Left ventricle myocardium inferior (tissue), 1 donor: Measurements from ENCODE around the gene TAF10. TPM values are rescaled to one million over a fixed set of nuclear protein-coding genes. Genes with fewer than 3 reads are reported as not detected.
A peak's percentile ranks its signal among the peaks of the same experiment; 100 is the strongest.

Source experiments
- DNase-seq: peaks from one replicate; pipeline ENCODE4 v3.0.0-alpha.2; 2020
- H3K27ac ChIP-seq: fragments of 200-600 bp; replicated peaks from 2 replicates; pipeline ENCODE4 v1.8.0; 2021
- H3K27me3 ChIP-seq: fragments of 200-600 bp; 2 replicates; pipeline ENCODE4 v1.8.0; 2021; ENCODE audit warnings: low read depth
- H3K36me3 ChIP-seq: fragments of 200-600 bp; 2 replicates; pipeline ENCODE4 v1.8.0; 2021
- H3K4me1 ChIP-seq: fragments of 200-600 bp; 2 replicates; pipeline ENCODE4 v1.8.0; 2021
- H3K4me3 ChIP-seq: fragments of 200-600 bp; 2 replicates; pipeline ENCODE4 v1.8.0; 2021; ENCODE audit warnings: mild to moderate bottlenecking, moderate library complexity
- H3K9me3 ChIP-seq: fragments of 200-600 bp; replicated peaks from 2 replicates; pipeline ENCODE4 v1.8.0; 2021
- CTCF ChIP-seq: fragments of 200-600 bp; IDR thresholded peaks from 2 replicates; pipeline ENCODE4 v1.8.0; 2021; ENCODE audit warnings: antibody characterized with exemption, mild to moderate bottlenecking, borderline replicate concordance
- intact Hi-C: fragments of 100-400 bp; cut with micrococcal nuclease; formaldehyde crosslinking; loops from one replicate; pipeline ENCODE4 v1.11.0; 2022
- total RNA-seq: library from RNA; stranded (reverse); fragmentation: NEBNext Ultra II Directional; extraction: Animal tissue kit (Norgen Biotek cat#: 25700); gene quantifications from one replicate; pipeline ENCODE4 v1.2.1, GENCODE V29; 2021
- donor health status: DM: no; HTN: yes; CAD: no; lungs with severe emphysema.

Gene TAF10
- total RNA-seq, 1 donor from 2014 or later = 106 TPM

DNA sequence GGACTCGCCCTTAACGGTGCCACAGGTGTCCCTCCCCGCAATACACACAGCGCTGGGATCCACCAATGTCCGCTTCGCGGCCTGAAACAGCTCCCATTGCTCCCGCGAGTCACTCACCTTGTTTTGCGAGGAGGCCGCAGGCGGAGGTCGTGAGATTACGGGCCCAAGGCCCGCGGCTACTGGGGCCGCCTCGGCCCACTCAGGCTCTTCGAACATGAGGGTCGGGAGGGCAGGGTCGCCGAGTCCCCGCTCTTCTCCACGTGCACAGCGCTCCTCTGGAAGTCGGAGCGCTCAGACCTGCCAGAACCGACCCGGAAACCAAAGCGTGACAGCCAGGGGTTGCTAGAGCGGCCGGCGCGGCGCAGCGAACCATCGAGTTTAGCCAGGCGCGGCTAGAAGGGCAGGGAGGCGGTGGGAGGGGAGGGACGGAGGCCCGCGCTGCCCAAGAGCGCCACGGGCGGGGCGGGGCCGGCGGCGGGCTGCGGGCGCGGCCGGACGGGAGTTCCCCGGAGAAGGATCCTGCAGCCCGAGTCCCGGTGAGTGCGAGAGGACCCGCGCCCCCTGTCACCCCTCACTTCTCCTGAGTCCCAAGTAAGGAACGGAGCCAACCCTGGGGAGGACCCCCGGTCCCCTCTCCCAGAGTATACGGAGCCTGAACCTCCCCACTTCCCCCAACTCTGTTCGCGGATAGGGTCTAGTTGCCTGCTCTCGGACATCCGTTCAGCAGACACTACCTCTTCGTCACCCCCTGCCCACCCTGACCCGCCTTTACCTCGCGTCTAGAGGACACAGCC is 8.5 kb downstream of the TAF10 start, which contains the start of the genes ILK and RRP8:
TSS of gene ILK (plus strand) at position 488 of the 794 bp plus-strand sequence. CDS start 498 bp downstream, outside the sequence.
TSS of gene RRP8 (minus strand) at position 330 of the 794 bp plus-strand sequence. CDS start at position 216, 114 bp downstream.
- Histone ChIP-seq H3K27me3 (no peaks in the 10 kb centered on the region), H3K36me3 (peaks cover 40% of the 10 kb centered on the region), H3K4me1 (peaks cover 98% of the 10 kb centered on the region), H3K27ac (peak within 1 kb of the TSS; percentile 98), H3K4me3 (peak within 1 kb of the TSS; percentile 90), H3K9me3 (no peaks in the 10 kb centered on the region)
- TF ChIP-seq CTCF = peak; percentile 51
- intact Hi-C loops = no loop called here
- peak; percentile 93 for DNase-seq

DNA sequence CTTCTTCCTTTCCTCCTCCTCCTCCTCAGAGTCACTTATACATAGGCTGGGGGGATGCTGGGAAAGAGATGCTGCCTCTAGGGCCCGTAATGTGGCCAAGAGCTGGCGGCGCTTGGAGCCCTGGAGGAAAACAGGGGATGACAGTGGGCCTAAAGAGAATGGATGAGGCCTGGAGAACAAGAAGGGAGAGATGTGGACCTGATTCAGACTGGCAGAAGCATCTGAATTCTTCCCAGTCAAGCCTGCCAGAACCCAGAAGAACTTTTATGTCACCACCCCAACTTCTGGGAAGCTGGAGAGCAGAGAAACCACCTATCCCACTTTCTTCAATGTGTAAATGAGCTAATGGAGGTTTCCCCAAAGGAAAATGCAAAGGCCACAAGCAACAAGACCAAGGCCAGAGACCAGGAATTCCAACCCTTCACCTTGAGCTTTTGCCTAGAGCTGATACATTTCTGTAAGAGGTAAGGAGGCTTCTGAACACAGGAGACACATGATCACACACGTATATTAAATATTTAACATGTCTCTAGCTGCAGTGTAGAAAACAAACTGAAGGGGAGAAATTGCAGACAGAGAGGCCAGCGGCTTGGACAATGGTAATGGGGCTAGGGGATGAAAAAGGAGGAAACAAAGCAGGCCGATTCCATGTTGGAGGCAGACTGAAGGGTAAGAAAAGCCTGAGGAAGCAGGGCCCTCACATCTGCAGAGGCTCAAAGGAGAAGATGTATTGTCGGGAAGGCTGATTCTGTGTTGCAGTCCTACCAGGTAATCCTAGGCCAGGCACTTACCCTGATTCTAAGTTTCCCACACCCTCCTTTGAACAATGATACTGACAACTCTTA is 9.7 kb downstream of the TAF10 start:
- intact Hi-C loops = no loop called here
- H3K36me3 ChIP-seq = peaks cover 36% of the 10 kb centered on the region
- H3K9me3 ChIP-seq = no peaks in the 10 kb centered on the region
- peak overlapping the region; percentile 98 for H3K27ac ChIP-seq
- peak overlapping the region; percentile 90 for H3K4me3 ChIP-seq
- H3K27me3 ChIP-seq = no peaks in the 10 kb centered on the region
- TF ChIP-seq CTCF = no peak
- no peak for DNase-seq
- H3K4me1 ChIP-seq = peaks cover 98% of the 10 kb centered on the region

DNA sequence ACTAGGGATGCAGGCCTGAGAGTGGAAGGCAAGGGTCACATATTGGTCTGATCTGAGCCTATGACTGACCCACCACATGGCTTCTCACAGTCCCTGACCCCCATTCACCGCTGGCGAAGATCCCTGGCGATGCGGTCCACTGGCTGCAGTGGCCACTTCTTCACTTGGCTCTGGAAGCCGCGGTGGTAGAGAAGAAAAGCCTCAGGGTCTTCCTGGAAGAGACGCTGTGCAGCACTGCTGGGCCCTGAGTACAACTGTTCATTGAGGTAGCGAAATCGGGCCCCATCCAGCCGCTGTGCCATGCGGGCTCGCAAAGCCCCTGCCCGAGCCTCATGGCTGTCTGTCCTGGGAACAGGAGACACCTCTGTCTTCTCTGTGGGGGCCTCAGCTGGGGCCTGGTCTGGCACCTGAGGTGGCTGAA is 11.0 kb downstream of the TAF10 start:
- TF ChIP-seq CTCF = no peak
- Histone ChIP-seq H3K27ac (no peak overlapping the region), H3K36me3 (peaks cover 36% of the 10 kb centered on the region), H3K27me3 (no peaks in the 10 kb centered on the region), H3K4me3 (no peak overlapping the region), H3K4me1 (peaks cover 98% of the 10 kb centered on the region), H3K9me3 (no peaks in the 10 kb centered on the region)
- intact Hi-C loops = no loop called here
- no peak for DNase-seq

- no peaks in the 10 kb centered on the region for H3K27me3 ChIP-seq
- no peak overlapping the region for H3K4me3 ChIP-seq
- H3K4me1 ChIP-seq = peaks cover 98% of the 10 kb centered on the region
- intact Hi-C loops = no loop called here
- no peak for DNase-seq
- H3K36me3 ChIP-seq = peaks cover 36% of the 10 kb centered on the region
- H3K27ac ChIP-seq = no peak overlapping the region
- TF ChIP-seq CTCF = no peak
- no peaks in the 10 kb centered on the region for H3K9me3 ChIP-seq
Observed at GRCh38 chr11:6599881-6600390, 12.1 kb downstream of the TAF10 start.

DNA sequence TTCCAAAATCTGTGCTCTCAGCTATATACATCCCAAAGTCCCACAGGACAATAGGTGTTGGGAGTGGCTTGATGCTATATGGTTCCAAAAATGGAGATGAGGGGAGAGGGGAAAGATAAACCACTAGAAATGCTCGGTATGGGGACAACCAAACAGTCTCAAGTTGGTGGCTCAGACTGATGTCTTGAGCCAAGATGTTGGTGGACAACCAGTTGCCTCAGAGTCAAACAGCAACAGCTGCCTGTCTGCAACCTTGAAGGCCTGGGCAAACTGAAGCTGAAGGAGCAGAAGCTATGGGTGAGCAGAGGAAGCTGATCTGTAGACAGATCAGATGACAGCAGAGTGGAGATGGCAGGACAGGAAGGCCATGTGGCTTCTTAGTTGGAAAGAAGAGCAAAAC is 12.6 kb downstream of the TAF10 start:
- peaks cover 36% of the 10 kb centered on the region for H3K36me3 ChIP-seq
- H3K4me1 ChIP-seq = peaks cover 98% of the 10 kb centered on the region
- no peak for TF ChIP-seq CTCF
- H3K27me3 ChIP-seq = no peaks in the 10 kb centered on the region
- H3K4me3 ChIP-seq = no peak overlapping the region
- no peaks in the 10 kb centered on the region for H3K9me3 ChIP-seq
- no peak overlapping the region for H3K27ac ChIP-seq
- DNase-seq = no peak
- intact Hi-C loops = no loop called here
